Measurements from ENCODE around the gene EZR. TPM values are rescaled to one million over a fixed set of nuclear protein-coding genes. Genes with fewer than 3 reads are reported as not detected.

Gene EZR
- total RNA-seq, 1 experiment from 2014 or later: 263 TPM

- no peak for TF ChIP-seq REST (IDR thresholded peaks at IDR 0.05; ENCODE audit: insufficient read depth in 1 of 2, low read depth in 2 of 2, low read length in 1 of 2)
- no peak for TF ChIP-seq POLR2AphosphoS5 (IDR thresholded peaks at IDR 0.05; ENCODE audit: low read depth, low read length)
- TF ChIP-seq SIN3A (IDR thresholded peaks at IDR 0.05; ENCODE audit: borderline replicate concordance, insufficient read depth, low read depth, low read length): no peak
- TF ChIP-seq TCF7L2 (IDR thresholded peaks at IDR 0.05; ENCODE audit: low read depth, low read length): no peak
- no peak for TF ChIP-seq CTCF (IDR thresholded peaks at IDR 0.05)
- intact Hi-C loops (cut with micrococcal nuclease; ENCODE audit: unreplicated experiment): loop anchor here (10.0 kb wide), 1 partner anchor 417 kb away; no protein-coding TSS in a partner anchor
- no peak overlapping the region for H3K27ac ChIP-seq (ENCODE audit: low read length)
- ChIA-PET CTCF (interaction anchor here (0.6 to 1.0 kb wide), 4 partner anchors 10 to 387 kb away, joined by 3 to 4 read pairs (median 3); no protein-coding TSS in a partner anchor), POLR2A (interaction anchor here (0.7 kb wide), 1 partner anchor 38 kb away, joined by 3 read pairs; no protein-coding TSS in a partner anchor)
- in situ Hi-C loops (cut with HindIII; ENCODE audit: low pct_unique_long_range_greater_than_20kb, low sequenced_read_pairs): no loop called here
- H3K4me3 ChIP-seq (ENCODE audit: low read depth in 2 of 2, low read length in 2 of 2): no peak overlapping the region
- H3K4me1 ChIP-seq (ENCODE audit: control insufficient read depth, insufficient read depth, low read length): no peaks in the 10 kb centered on the region
- DNase-seq (ENCODE audit: low read depth, low spot score): no peak
- no TSS peak for BruUV-seq (replicated peaks)
- H3K36me3 ChIP-seq (ENCODE audit: control insufficient read depth, insufficient read depth, low read length): no peaks in the 10 kb centered on the region
- no peaks in the 10 kb centered on the region for H3K9me3 ChIP-seq (ENCODE audit: control insufficient read depth, insufficient read depth, low read depth, low read length)
- H3K27me3 ChIP-seq (ENCODE audit: control insufficient read depth, insufficient read depth, low read length): no peaks in the 10 kb centered on the region
- ATAC-seq: no peak
Observed at GRCh38 chr6:158717341-158718330, 101.5 kb downstream of the EZR start.

Small RNA genes within 50 kb of the gene (microRNA-seq; reads per million reads assigned to microRNA genes)
- not detected for gene MIR3918 (ENCODE audit: unreplicated experiment)

Other genes with a start within 250 kb of the EZR start
- 137 TPM for gene DYNLT1, start 174.6 kb downstream of the EZR start, total RNA-seq (2021; ENCODE audit: unreplicated experiment)
- gene SYTL3, start 169.3 kb downstream of the EZR start, total RNA-seq (2021; ENCODE audit: unreplicated experiment): 1.4 TPM
- gene RSPH3, start 180.8 kb upstream of the EZR start, total RNA-seq (2021; ENCODE audit: unreplicated experiment): 8.1 TPM
- 0.13 TPM for gene TAGAP, start 225.6 kb upstream of the EZR start, total RNA-seq (2021; ENCODE audit: unreplicated experiment)